SK-N-SH (cell line): ENCODE measurements around the gene EXOC3L1. TPM values are rescaled to one million over a fixed set of nuclear protein-coding genes. Genes with fewer than 3 reads are reported as not detected.

Experiments
- CTCF ChIA-PET: fragments of 300-600, 350-600 bp; formaldehyde crosslinking; extraction: SDS; loops from one replicate; lab custom pipeline; 2021; lab: Yijun Ruan, JAX
- POLR2A ChIA-PET: fragments of 350-600 bp; sonication (Branson Sonifier 250); formaldehyde crosslinking; extraction: SDS; loops from one replicate; lab custom pipeline; 2020; ENCODE audit warnings: antibody characterized with exemption, inconsistent platforms; lab: Yijun Ruan, JAX
- DNase-seq: peaks from one replicate; pipeline ENCODE4 v3.0.0; 2012
- H2AFZ ChIP-seq: fragments of 200-600 bp; sonication (generic); 2 replicates; pipeline ENCODE4 v1.8.1; 2016; ENCODE audit warnings: antibody characterized with exemption, mild to moderate bottlenecking, low read depth
- H3F3A ChIP-seq: fragments of 200-600 bp; sonication (generic); replicated peaks from 2 replicates; pipeline ENCODE3; 2016; ENCODE audit warnings: antibody characterized with exemption, mild to moderate bottlenecking; ENCODE audit not compliant: insufficient read depth
- H3K27ac ChIP-seq, 2 experiments: fragments of 200-500 bp in 1 of 2; fragments of 200-600 bp in 1 of 2; sonication (Bioruptor generic) in 1 of 2; sonication (generic), shearing (Covaris generic) in 1 of 2; 2 replicates each; pipeline versions ENCODE4 v1.5.1 to v1.6.1; 2014 to 2016; ENCODE audit warnings: low read depth in 2 of 2, inconsistent platforms in 1 of 2, low read length in 1 of 2, mild to moderate bottlenecking in 1 of 2, mixed read lengths in 1 of 2
- H3K27me3 ChIP-seq: fragments of 200-600 bp; sonication (generic), shearing (Covaris generic); 2 replicates; pipeline ENCODE4 v1.6.1; 2016; ENCODE audit warnings: mixed run types; ENCODE audit not compliant: insufficient read depth
- H3K36me3 ChIP-seq, 2 experiments: fragments of 200-500 bp in 1 of 2; fragments of 200-600 bp in 1 of 2; sonication (Bioruptor generic) in 1 of 2; sonication (generic) in 1 of 2; replicated peaks in 1 of 2; 2 replicates each; pipeline versions ENCODE3 to v1.5.1; 2014 to 2016; ENCODE audit warnings: low read length in 1 of 2, mild to moderate bottlenecking in 1 of 2; ENCODE audit not compliant: insufficient read depth in 2 of 2, control insufficient read depth in 1 of 2
- H3K4me1 ChIP-seq, 2 experiments: fragments of 200-500 bp in 1 of 2; fragments of 200-600 bp in 1 of 2; sonication (Bioruptor generic) in 1 of 2; sonication (generic), shearing (Covaris generic) in 1 of 2; 2 replicates each; pipeline versions ENCODE4 v1.5.1 to v1.6.1; 2014 to 2016; ENCODE audit warnings: low read depth in 1 of 2, low read length in 1 of 2, mixed run types in 1 of 2; ENCODE audit not compliant: insufficient read depth in 2 of 2, control insufficient read depth in 1 of 2
- H3K4me2 ChIP-seq: fragments of 200-600 bp; sonication (generic), shearing (Covaris generic); 2 replicates; pipeline ENCODE4 v1.6.1; 2017; ENCODE audit warnings: mixed run types
- H3K4me3 ChIP-seq, 2 experiments: fragments of 200-500 bp in 1 of 2; fragments of 200-600 bp in 1 of 2; sonication (Bioruptor generic) in 1 of 2; sonication (generic), shearing (Covaris generic) in 1 of 2; 2 replicates each; pipeline versions ENCODE4 v1.5.1 to v1.8.1; 2014 to 2016; ENCODE audit warnings: low read depth in 2 of 2, inconsistent platforms in 1 of 2, low read length in 1 of 2, mild to moderate bottlenecking in 1 of 2, mixed read lengths in 1 of 2, moderate library complexity in 1 of 2
- H3K79me2 ChIP-seq: fragments of 200-600 bp; sonication (generic); 2 replicates; pipeline ENCODE4 v1.8.1; 2017; ENCODE audit warnings: mild to moderate bottlenecking; ENCODE audit not compliant: insufficient read depth
- H3K9ac ChIP-seq: fragments of 200-600 bp; sonication (generic); 2 replicates; pipeline ENCODE4 v1.6.1; 2017; ENCODE audit warnings: mixed run types
- H3K9me2 ChIP-seq: fragments of 200-600 bp; sonication (generic); 2 replicates; pipeline ENCODE4 v1.6.1; 2017; ENCODE audit warnings: mixed run types
- H3K9me3 ChIP-seq: fragments of 200-600 bp; sonication (generic); 2 replicates; pipeline ENCODE4 v1.6.1; 2017; ENCODE audit warnings: mixed run types, mild to moderate bottlenecking, moderate library complexity
- H4K20me1 ChIP-seq: fragments of 200-600 bp; sonication (generic); 2 replicates; pipeline ENCODE4 v1.6.1; 2017; ENCODE audit warnings: mild to moderate bottlenecking, mixed run types; ENCODE audit not compliant: insufficient read depth
- CTCF ChIP-seq: fragments of 200-600 bp; sonication (generic); IDR thresholded peaks from 2 replicates; pipeline ENCODE4 v1.6.1; 2017; ENCODE audit warnings: antibody characterized with exemption, mild to moderate bottlenecking, moderate library complexity
- EP300 ChIP-seq, 2 experiments: IDR thresholded peaks; 2 replicates each; pipeline versions ENCODE4 v1.4.0 to v1.6.1; 2012; ENCODE audit warnings: borderline replicate concordance in 1 of 2, low read depth in 1 of 2, low read length in 1 of 2
- EZH2phosphoT487 ChIP-seq: fragments of 200-600 bp; sonication (generic); IDR thresholded peaks from 2 replicates; pipeline ENCODE4 v1.6.1; 2017; ENCODE audit warnings: low read depth, mixed run types, mild to moderate bottlenecking, antibody characterized with exemption, moderate library complexity, borderline replicate concordance
- FOSL2 ChIP-seq: IDR thresholded peaks from 2 replicates; pipeline ENCODE4 v1.4.0; 2012; ENCODE audit warnings: low read depth, mild to moderate bottlenecking, moderate library complexity, borderline replicate concordance
- GATA2 ChIP-seq: sonication (generic); formaldehyde crosslinking; IDR thresholded peaks from 2 replicates; pipeline ENCODE4 v1.5.0; 2020; ENCODE audit warnings: mild to moderate bottlenecking, missing genetic modification reagents
- IRF3 ChIP-seq: fragments of 150-350 bp; IDR thresholded peaks from 2 replicates; pipeline ENCODE4 v1.6.1; 2016; ENCODE audit warnings: mild to moderate bottlenecking, low read depth, low read length
- JUND ChIP-seq: IDR thresholded peaks from 2 replicates; pipeline ENCODE4 v1.4.0; 2012
- NRF1 ChIP-seq: IDR thresholded peaks from 2 replicates; pipeline ENCODE4 v1.6.1; 2012; ENCODE audit warnings: low read depth, mild to moderate bottlenecking, low read length
- RAD21 ChIP-seq: IDR thresholded peaks from 2 replicates; pipeline ENCODE4 v1.6.1; 2012; ENCODE audit warnings: mild to moderate bottlenecking, low read length
- RFX5 ChIP-seq: IDR thresholded peaks from 2 replicates; pipeline ENCODE4 v1.6.1; 2012; ENCODE audit warnings: mild to moderate bottlenecking, improper control_type of control experiment, low read length
- TAF1 ChIP-seq: IDR thresholded peaks from 2 replicates; pipeline ENCODE4 v1.6.1; 2012; ENCODE audit warnings: low read depth, mild to moderate bottlenecking, low read length, moderate library complexity, borderline replicate concordance
- WGBS: methylation state at CpG from one replicate; pipeline ENCODE4 v1.1.6; 2017; ENCODE audit warnings: low lambda C conversion rate; 5-methylcytosine and 5-hydroxymethylcytosine counted together
- polyA plus RNA-seq, 3 experiments: library from polyadenylated mRNA; depleted of rRNA; stranded (reverse); fragments of >200 nt; gene quantifications; 2 replicates each; pipeline ENCODE4 v1.2.3, GENCODE V29; 2012
- TF ChIP-seq, protein P1 (sequence below): IDR thresholded peaks from 2 replicates; pipeline ENCODE4 v1.4.0; 2012; ENCODE audit warnings: low read depth, borderline replicate concordance
- TF ChIP-seq, protein P2 (sequence below): IDR thresholded peaks from 2 replicates; pipeline ENCODE4 v1.6.1; 2012; ENCODE audit warnings: mild to moderate bottlenecking, low read depth, low read length, moderate library complexity
- TF ChIP-seq, protein P3 (sequence below): IDR thresholded peaks from 2 replicates; pipeline ENCODE4; 2012

EXOC3L1 gene
- polyA plus RNA-seq, 1 of the 3 experiments (the other 2 are of a cell fraction) = 0.46 TPM

- POLR2A ChIA-PET = interaction anchor here (1.4 kb wide), 1 partner anchor 8 kb away, joined by 4 read pairs; no protein-coding TSS in a partner anchor
- H3K36me3 ChIP-seq = peaks cover 32 to 79% of the 10 kb centered on the region in 2 experiments
Measured at GRCh38 chr16:67199808-67200198, 9.9 kb upstream of the EXOC3L1 start.

More at GRCh38 chr16:67199808-67200198, 9.9 kb upstream of the EXOC3L1 start:
- Histone ChIP-seq H3F3A (peaks cover 29% of the 10 kb centered on the region), H3K27me3 (no peaks in the 10 kb centered on the region), H3K4me1 (peaks cover 0 to under 1% of the 10 kb centered on the region in 2 experiments; a peak in 1 of 4 replicates), H3K79me2 (peaks cover 19% of the 10 kb centered on the region; the same call in 1 of the 2 replicates), H3K27ac (no peak overlapping the region), H3K4me3 (no peak overlapping the region), H3K9ac (no peak overlapping the region), H4K20me1 (no peaks in the 10 kb centered on the region), H2AFZ (no peak overlapping the region), H3K9me2 (no peaks in the 10 kb centered on the region), H3K9me3 (no peaks in the 10 kb centered on the region), H3K4me2 (no peak overlapping the region)
- WGBS = 93% methylated on average over 20 of the region's 22 CpGs
- TF ChIP-seq RAD21 = no peak
- TF ChIP-seq, protein P1, sequence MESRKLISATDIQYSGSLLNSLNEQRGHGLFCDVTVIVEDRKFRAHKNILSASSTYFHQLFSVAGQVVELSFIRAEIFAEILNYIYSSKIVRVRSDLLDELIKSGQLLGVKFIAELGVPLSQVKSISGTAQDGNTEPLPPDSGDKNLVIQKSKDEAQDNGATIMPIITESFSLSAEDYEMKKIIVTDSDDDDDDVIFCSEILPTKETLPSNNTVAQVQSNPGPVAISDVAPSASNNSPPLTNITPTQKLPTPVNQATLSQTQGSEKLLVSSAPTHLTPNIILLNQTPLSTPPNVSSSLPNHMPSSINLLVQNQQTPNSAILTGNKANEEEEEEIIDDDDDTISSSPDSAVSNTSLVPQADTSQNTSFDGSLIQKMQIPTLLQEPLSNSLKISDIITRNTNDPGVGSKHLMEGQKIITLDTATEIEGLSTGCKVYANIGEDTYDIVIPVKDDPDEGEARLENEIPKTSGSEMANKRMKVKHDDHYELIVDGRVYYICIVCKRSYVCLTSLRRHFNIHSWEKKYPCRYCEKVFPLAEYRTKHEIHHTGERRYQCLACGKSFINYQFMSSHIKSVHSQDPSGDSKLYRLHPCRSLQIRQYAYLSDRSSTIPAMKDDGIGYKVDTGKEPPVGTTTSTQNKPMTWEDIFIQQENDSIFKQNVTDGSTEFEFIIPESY = no peak
- TF ChIP-seq, protein P2, sequence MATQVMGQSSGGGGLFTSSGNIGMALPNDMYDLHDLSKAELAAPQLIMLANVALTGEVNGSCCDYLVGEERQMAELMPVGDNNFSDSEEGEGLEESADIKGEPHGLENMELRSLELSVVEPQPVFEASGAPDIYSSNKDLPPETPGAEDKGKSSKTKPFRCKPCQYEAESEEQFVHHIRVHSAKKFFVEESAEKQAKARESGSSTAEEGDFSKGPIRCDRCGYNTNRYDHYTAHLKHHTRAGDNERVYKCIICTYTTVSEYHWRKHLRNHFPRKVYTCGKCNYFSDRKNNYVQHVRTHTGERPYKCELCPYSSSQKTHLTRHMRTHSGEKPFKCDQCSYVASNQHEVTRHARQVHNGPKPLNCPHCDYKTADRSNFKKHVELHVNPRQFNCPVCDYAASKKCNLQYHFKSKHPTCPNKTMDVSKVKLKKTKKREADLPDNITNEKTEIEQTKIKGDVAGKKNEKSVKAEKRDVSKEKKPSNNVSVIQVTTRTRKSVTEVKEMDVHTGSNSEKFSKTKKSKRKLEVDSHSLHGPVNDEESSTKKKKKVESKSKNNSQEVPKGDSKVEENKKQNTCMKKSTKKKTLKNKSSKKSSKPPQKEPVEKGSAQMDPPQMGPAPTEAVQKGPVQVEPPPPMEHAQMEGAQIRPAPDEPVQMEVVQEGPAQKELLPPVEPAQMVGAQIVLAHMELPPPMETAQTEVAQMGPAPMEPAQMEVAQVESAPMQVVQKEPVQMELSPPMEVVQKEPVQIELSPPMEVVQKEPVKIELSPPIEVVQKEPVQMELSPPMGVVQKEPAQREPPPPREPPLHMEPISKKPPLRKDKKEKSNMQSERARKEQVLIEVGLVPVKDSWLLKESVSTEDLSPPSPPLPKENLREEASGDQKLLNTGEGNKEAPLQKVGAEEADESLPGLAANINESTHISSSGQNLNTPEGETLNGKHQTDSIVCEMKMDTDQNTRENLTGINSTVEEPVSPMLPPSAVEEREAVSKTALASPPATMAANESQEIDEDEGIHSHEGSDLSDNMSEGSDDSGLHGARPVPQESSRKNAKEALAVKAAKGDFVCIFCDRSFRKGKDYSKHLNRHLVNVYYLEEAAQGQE = no peak
- TF ChIP-seq NRF1 = no peak
- no peak for TF ChIP-seq FOSL2
- TF ChIP-seq CTCF = no peak
- TF ChIP-seq EZH2phosphoT487 = no peak
- TF ChIP-seq, protein P3, sequence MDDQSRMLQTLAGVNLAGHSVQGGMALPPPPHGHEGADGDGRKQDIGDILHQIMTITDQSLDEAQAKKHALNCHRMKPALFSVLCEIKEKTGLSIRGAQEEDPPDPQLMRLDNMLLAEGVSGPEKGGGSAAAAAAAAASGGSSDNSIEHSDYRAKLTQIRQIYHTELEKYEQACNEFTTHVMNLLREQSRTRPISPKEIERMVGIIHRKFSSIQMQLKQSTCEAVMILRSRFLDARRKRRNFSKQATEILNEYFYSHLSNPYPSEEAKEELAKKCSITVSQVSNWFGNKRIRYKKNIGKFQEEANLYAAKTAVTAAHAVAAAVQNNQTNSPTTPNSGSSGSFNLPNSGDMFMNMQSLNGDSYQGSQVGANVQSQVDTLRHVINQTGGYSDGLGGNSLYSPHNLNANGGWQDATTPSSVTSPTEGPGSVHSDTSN = no peak
- TF ChIP-seq TAF1 = no peak
- no peak for TF ChIP-seq RFX5
- TF ChIP-seq IRF3 = no peak
- no peak for TF ChIP-seq JUND
- TF ChIP-seq EP300 (IDR thresholded peaks at IDR 0.05; ENCODE audit: borderline replicate concordance in 1 of 2, low read depth in 1 of 2, low read length in 1 of 2) = no peak
- TF ChIP-seq GATA2 = no peak
- peak; percentile 61 for DNase-seq
- CTCF ChIA-PET = interaction anchor here (1.0 to 2.5 kb wide), 4 partner anchors 10 to 305 kb away, joined by 4 to 8 read pairs (median 4); partner anchors contain the start of genes KCTD19 and LRRC36
